HL-60/S4 treated with phorbol 12-myristate 13-acetate at 8.2 ng/mL for 4 days and 3 days (cell line): Measurements from ENCODE around the gene ADARB1.
"Not testable (repeated sequence)": the region's sequence is repeated elsewhere in the genome, so short reads cannot be mapped to it uniquely, and the experiment has no call there.

Source experiments
- in situ Hi-C: fragments of 300-500 bp; cut with MboI; formaldehyde crosslinking; loops from 2 replicates; pipeline ENCODE4 v1.15.0; 2022; ENCODE audit warnings: low sequenced_read_pairs

Gene ADARB1

DNA sequence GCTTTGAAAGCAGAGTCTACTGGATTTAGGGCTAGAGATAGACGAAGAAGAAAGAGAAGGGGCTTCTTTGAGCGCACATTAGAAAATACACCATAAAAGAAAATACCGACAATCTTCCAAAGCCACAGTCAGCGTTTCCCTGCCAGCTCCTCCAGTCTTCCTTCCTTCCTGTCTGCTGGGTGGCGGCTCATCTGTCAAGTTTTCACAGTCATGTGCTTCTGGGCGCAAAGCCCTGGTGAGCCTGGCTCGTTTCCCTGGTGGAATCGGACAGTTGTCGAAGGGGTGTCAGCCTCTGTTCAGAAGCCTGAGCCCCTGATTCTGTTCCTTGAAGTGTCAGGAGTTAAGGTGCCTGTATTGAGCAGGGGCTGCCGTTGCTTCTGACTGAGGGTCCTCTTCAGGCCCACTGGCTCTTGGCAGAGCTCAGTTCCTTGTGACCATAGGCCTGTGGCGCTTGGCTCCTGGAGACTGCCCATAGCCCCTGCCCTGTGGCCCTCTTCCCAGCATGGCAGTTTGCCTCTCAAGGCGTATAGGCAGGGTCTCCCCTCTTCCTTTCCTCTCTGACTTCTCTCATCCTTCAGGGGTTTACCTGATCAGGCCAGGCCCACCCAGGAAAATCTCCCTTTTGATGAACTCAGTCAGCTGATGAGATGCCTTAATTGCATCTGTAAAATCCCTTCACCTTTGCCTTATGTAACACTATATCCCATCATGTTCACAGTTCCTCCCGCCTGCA is 58.6 kb downstream of the ADARB1 start:
- in situ Hi-C loops: no loop called here

DNA sequence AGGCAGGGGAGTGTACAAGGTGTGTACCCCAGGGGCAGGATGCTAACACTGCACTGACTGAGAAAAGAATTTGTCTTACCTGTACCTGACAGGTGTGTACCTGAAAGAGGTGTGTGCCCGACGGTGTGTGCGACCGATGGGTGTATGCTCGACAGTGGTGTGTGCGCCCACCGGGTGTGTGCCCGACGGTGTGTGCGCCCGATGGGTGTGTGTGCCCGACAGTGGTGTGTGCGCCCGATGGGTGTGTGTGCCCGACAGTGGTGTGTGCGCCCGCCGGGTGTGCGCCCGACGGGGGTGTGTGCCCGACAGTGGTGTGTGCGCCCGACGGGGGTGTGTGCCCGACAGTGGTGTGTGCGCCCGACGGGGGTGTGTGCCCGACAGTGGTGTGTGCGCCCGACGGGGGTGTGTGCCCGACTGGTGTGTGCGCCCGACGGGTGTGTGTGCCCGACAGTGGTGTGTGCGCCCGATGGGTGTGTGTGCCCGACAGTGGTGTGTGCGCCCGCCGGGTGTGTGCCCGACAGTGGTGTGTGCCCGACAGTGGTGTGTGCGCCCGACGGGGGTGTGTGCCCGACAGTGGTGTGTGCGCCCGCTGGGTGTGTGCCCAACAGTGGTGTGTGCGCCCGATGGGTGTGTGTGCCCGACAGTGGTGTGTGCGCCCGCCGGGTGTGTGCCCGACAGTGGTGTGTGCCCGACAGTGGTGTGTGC is 59.3 kb downstream of the ADARB1 start:
- in situ Hi-C loops: not testable (repeated sequence)

DNA sequence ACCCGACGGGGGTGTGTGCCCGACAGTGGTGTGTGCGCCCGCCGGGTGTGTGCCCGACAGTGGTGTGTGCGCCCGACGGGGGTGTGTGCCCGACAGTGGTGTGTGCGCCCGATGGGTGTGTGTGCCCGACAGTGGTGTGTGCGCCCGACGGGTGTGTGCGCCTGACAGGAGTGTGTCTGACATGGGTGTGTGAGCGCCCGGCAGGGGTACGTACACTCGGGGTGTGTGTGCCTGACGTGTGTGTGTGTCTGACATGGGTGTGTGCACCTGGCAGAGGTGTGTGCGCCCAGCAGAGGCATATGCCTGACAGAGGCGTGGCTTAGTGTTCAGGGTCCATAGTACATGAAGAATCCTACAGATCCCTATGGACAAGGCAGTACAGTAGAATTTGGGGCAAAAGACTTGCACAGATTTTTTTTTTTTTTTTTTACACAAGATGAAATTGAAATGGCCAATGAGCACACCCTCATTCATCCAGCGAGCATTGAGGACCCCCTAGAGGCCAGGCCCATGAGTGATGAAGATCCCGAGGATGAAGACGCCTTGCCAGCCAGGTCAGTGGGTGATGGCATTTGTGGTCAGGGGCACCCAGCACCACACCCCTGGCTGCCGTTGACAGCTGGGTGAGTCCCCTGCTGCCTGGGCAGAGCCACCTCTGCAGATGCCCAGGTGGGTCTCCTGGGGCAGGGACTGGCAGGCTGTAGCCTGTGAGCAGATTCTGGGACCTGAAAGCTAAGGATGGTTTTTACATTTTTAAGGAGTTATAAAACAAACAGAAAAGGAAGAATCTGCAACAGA is 60.1 kb downstream of the ADARB1 start:
- in situ Hi-C loops: loop anchor here (5.0 kb wide), 1 partner anchor 182 kb away; no protein-coding TSS in a partner anchor

DNA sequence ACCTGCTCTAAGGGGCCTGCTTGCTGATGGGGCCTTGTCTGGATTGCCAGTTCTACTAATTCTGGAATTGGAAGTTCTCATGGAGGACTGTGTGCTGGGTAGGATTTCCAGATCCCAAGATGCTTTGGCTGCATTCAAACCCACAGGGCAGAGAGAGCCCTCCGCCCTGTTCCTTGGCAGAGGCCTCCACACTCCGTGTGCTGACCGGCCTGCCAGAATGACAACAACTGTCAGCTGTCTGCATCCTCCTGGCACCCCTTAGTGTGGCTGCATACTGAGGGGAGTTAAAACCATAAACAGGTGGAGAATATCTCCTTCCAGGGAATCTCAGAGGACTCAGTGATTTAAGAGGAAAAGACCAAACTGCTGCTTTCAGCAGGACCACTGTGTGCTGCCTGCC is 60.7 kb downstream of the ADARB1 start:
- in situ Hi-C loops: loop anchor here (5.0 kb wide), 1 partner anchor 183 kb away; no protein-coding TSS in a partner anchor

DNA sequence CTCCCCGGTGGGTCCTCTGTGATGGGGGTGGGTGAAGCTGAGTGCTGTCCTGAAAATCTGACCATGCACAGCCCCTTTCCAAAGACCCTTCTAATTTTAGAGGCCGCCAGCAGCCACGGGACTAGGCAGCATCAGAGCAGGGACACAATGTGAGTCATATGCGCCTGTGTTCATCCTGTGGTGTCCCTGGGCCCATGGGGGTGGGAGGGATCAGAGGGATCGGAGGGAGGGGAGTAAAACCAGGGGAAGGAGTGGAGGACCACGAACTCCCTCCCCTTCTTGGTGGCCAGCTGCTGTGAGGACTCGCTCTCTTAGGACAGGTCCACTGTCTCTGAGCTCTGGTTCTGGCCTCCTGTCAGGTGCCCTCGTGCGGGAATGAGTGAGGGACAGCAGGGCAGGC is 61.5 kb downstream of the ADARB1 start:
- in situ Hi-C loops: loop anchor here (5.0 kb wide), 1 partner anchor 184 kb away; no protein-coding TSS in a partner anchor

DNA sequence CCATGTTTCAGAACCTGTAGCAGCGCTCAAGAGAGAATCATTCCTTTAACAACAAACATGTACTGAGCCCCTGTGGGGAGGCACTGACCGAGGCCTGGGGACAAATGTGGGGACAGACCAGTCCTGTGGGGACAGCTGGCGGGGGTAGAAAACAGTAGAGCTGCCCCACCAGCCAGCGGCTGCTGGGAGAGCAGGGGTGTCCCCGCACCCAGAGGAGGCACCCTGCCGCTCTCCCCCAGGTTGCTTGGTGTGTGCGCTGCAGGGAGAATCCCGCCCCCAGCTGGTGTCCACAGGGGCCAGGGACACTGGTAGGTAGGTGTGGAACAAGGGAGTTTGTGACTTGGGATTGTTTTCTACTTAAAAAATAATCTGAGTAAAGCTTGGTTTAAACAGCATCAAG is 62.1 kb downstream of the ADARB1 start:
- in situ Hi-C loops: loop anchor here (5.0 kb wide), 1 partner anchor 184 kb away; no protein-coding TSS in a partner anchor

DNA sequence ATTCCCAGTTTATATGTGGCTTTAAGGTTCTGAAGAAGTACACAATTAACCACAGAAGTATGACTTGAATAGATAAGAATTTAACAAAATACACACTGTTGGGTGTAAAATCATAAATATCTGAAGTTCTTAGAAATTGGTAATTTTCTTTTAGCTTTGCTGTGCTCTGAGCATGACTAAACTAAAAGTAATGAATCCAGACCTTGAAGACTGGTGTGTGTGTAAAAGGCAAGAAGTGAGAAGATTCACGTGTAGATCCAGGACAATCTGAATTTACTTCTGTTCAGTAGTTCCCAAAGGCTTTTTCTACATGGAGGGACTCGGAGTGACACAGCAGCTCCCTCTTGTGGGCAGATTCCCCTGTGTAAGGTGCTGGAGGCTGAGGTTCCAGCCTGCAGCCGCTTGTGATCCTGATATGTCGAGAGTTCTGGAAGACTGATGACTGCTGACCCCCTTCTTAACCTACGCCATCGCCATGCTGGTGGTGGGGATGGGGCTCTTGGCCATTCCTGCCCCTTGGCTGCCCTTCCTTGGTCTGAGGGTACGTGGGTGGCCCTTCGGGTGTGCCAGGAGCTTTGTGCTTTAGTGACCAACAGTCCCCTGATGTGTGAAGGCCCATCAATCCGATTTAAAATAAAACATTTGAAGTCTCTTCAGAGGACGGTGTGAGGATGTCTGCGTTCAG is 62.7 kb downstream of the ADARB1 start:
- in situ Hi-C loops: loop anchor here (5.0 kb wide), 1 partner anchor 185 kb away; no protein-coding TSS in a partner anchor

DNA sequence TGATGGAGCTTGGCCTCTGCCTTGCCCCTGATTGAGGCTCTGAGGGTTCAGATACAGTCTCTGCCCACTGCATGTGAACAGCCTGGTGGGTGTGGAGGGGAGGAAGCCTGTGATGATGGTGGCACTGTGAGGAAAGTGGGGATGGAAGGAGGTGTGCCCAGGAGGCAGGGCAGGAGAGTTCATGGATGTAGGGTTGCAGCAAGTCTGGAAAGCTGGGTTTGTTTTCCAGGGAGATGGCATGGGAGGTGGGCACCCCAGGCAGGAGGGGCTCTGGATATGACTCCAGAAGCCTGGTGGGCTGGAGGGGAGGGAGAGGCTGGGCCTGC is 63.2 kb downstream of the ADARB1 start:
- in situ Hi-C loops: loop anchor here (5.0 kb wide), 1 partner anchor 185 kb away; no protein-coding TSS in a partner anchor

DNA sequence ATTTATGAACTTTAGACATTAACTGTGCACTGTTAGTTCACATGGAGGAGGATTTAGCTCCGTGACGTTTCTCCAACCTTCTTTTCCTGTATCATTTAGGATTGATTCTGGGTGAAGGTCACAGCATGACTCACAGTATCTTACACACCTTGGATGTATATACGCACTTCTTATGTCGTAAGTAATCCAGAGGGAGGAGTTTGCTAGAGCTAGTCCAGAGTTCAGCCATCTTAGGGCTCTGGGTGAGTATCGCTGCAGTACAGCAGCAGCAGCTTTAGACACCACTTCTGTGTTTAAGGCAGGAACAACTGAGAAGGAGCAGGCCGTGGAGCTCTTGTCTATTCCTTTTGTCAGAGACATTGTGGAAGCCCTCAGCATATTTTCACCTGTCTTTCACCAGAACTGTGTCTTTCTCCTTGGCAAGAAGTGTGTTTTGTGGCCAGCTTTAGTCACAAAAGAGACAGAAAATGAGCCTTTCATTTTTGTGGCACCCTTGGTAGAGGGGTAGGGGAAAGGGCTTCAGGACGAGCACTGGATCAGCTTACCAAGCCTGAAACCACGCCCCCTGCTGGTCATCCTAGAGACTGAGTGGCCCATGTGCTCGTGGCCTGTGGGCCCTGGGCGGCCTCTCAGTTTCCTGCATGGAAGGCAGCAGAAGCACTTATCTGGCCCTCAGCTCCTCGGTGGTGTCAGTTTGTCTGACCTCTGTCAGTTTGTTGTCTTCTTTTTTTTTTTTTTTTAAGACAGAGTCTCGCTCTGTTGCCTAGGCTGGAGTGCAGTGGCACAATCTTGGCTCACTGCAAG is 64.0 kb downstream of the ADARB1 start:
- in situ Hi-C loops: loop anchor here (5.0 kb wide), 1 partner anchor 186 kb away; no protein-coding TSS in a partner anchor

DNA sequence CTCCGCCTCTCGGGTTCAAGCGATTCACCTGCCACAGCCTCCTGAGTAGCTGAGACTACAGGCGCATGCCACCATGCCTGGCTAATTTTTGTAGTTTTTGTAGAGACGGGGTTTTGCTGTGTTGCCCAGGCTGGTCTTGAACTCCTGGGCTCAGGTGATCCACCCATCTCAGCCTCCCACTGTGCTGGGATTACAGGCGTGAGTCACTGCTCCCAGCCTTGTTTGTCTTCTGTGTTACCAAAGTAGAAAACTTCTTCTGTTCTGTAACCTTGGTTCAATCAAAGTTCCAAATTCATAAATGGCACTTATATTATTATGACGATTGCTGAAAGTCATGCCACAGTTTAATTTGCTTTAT is 64.6 kb downstream of the ADARB1 start:
- in situ Hi-C loops: loop anchor here (5.0 kb wide), 1 partner anchor 187 kb away; no protein-coding TSS in a partner anchor

DNA sequence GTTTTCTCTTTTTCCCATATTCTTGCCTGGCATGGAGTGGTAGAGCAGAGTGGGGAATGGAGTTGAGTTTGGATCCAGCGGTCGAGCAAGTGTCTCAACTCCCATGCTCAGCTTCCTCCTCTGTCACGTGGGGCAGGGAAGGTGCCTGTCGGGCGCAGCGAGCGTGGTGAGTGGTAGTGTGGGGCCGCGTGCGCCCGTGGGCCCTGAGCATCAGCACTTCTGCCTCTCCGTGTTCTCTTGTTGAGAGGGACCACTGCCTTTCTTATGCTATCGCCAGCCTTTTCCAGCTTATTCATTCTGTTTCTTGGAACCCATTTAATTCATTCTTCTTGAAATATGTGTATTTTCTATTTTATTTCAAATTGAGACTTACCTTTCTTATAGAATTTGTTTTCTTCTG is 65.1 kb downstream of the ADARB1 start:
- in situ Hi-C loops: loop anchor here (5.0 kb wide), 1 partner anchor 187 kb away; no protein-coding TSS in a partner anchor

DNA sequence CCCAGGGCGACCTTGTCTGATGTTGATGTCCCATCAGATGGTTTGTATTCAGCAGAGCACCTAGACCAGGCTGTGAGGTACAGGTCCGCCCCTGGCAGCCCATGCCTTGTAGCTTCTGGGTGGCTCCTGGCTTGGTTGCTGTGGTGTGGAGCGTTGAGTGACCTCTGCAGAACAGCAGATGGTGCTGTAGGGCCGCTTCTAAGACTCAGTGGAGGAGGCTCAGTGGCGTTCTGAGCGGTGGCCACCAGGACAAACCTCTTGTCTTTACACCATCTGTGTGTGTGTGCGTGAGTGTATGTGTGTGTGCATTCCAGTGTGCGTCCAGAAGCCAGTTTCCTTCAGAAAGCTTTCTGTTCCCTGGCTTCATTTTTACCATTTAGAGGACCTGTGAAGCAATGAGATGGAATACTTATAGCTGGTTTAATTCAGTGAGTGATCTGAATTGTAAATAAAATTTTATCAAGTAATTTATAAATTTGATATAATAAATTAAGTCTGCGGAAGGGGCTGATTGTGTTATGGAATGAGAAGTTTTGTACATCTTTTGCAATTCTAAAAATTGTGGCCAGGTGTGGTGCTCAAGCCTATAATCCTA is 66.1 kb downstream of the ADARB1 start:
- in situ Hi-C loops: no loop called here

DNA sequence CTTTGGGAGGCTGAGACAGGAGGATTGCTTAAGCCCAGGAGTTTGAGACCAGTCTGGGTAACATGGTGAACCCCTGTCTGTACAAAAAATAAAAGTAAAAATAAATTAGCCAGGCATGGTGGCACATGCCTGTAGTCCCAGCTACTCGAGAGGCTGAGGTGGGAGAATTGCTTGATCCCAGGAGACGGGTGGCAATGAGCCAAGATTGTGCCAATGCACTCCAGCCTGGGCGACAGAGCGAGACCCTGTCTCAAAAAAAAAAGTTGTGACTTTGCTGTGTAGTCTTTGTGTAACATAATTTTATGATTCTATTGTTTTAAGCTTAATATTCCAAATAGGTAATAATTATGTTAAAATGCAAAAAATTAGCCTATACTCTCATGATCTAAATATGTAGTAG is 66.6 kb downstream of the ADARB1 start:
- in situ Hi-C loops: not testable (repeated sequence)

DNA sequence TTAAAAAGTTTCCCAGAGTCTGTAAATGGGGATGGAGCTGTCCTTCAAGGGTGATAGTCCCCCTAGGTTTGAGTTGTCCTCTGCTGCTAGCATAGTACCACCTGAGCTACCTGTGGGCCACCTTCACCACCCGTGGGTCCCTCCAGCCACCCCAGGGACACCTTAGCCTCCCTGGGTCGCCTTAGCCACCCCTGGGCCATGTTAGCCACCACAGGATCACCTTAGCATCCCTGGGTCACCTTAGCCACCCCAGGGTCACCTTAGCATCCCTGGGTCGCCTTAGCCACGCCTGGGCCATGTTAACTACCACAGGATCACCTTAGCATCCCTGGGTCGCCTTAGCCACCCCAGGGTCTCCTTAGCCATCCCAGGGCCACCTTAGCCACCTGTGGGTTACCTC is 67.1 kb downstream of the ADARB1 start:
- in situ Hi-C loops: no loop called here

DNA sequence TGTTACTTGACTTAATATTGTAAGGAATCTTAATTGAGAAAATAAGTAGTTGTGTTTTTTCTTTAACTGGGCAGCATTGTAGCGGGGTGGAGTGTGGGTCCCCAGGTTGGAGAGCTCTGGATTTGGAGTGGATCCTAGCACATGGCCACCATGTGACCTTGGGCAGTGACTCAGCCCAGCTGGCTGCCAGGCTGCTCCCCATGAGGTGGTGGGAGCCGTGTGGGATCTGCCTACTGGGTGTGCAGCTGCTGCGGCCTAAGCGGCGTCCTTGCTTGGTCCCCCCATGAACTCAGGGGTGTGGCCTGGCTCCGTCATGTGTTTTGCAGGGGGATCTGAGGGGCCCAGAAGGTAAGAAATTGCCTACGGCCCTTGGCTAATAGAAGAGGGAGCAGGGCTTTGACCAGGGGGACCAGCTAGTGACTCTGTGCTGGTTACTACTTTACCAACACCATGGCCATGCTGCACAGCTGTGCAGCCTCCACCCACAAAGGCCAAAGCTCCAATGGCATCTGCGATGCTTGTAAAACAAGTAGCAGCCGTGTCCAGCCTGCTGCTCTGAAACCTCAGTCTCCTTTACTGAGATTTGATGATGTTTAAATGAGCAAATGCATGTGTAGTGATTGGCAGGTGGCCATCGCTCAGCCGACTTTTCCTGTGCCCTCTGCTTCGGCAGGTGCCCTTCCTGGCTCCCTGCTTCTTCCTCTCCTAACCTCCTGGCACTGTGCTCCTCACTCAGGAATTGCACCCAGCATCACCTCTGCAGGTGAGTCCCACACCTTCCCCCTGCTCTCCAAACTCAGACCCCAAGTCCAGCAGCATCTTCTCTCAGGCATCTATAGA is 68.3 kb downstream of the ADARB1 start:
- in situ Hi-C loops: no loop called here

DNA sequence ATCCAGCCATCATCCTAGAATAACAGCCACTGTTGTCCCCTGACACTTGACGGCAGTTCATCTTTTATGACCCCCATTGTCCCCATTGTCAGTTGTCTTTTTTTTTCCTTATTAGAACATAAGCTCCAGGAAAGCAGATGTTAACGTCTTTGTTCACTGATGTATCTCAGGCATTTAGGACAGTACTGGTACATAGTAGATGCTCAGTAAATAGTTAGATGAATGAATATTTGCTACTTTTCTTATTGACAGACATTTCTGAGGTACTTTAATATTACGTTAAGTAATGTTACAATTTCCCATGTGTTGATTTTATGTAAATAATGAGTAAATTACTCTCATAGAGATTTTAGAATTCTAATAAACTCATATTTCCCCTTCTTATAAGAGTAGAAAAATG is 69.5 kb downstream of the ADARB1 start:
- in situ Hi-C loops: no loop called here

DNA sequence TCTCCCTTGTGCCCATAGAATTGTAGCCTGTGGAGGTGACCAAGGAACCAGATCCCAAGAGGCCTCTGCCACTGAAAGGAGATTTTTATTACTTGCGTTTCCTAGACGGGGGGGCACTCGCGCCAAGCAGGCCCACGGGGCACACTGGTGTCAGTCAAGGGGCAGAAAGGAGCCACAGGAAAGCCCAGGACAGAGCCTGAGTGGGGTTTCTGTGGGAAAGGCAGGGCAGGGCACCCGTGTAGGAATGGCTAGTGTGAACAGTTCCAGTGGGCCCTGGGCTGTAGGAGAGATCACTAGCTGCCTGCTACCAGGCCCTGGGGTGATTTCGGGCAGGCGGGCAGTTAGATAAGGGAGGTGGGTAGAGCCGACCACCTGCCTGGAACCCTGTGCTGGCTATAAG is 70.8 kb downstream of the ADARB1 start:
- in situ Hi-C loops: no loop called here

DNA sequence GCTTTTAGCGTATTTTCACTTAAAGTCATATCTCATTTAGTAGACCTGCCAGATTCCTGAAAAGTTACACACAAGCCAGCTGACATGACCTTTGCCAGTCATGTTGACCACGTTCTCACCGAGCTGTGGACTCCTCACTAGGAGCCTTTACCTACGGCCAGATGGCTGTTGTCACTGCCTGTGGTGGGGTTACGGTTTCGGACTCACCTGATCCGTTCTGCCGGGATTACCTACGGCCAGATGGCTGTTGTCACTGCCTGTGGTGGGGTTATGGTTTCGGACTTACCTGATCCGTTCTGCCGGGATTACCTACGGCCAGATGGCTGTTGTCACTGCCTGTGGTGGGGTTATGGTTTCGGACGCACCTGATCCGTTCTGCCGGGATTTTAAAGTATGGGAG is 71.5 kb downstream of the ADARB1 start:
- in situ Hi-C loops: not testable (repeated sequence)

DNA sequence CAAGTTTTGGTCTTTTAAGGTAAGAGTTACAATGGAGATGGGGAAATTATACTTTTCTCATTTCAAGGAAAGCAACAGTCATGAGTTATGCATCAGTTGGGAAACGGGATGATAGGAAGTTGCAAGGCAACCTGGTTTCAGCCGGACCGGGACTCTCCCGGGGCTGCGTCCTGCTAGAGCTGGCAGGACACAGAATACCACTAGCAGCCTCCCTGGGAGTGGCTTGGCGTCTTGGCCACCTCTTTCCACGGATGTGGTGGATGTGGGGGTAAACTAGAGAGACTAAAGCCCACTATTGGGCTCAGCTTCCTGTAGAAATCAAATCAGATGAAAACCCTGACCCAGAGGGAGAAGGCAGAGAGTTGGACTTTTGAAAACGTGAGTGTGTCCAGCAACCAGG is 71.9 kb downstream of the ADARB1 start:
- in situ Hi-C loops: no loop called here
